Mononuclear cell (primary cell): ENCODE measurements around the gene TMEM167A. TPM values are rescaled to one million over a fixed set of nuclear protein-coding genes. Genes with fewer than 3 reads are reported as not detected.

Experiments
- H3K27me3 ChIP-seq: 2 replicates; pipeline ENCODE4 v1.6.0; 2011; ENCODE audit warnings: low read length, control low read depth; ENCODE audit not compliant: insufficient read depth
- H3K4me1 ChIP-seq: 2 replicates; pipeline ENCODE4 v1.5.1; 2011; ENCODE audit warnings: mild to moderate bottlenecking, low read length, control low read depth; ENCODE audit not compliant: insufficient read depth
- H3K4me3 ChIP-seq: 2 replicates; pipeline ENCODE4 v1.5.1; 2011; ENCODE audit warnings: mild to moderate bottlenecking, low read length, moderate library complexity
- H3K9me3 ChIP-seq: 2 replicates; pipeline ENCODE4 v1.5.1; 2011; ENCODE audit warnings: low read depth, mild to moderate bottlenecking, control low read depth, low read length
- total RNA-seq: library from RNA; depleted of rRNA; stranded (reverse); fragments of >200 nt; gene quantifications from one replicate; pipeline ENCODE4 v1.2.3, GENCODE V29; 2012

The TMEM167A gene
- total RNA-seq, 1 donor, result 71.7 TPM

DNA sequence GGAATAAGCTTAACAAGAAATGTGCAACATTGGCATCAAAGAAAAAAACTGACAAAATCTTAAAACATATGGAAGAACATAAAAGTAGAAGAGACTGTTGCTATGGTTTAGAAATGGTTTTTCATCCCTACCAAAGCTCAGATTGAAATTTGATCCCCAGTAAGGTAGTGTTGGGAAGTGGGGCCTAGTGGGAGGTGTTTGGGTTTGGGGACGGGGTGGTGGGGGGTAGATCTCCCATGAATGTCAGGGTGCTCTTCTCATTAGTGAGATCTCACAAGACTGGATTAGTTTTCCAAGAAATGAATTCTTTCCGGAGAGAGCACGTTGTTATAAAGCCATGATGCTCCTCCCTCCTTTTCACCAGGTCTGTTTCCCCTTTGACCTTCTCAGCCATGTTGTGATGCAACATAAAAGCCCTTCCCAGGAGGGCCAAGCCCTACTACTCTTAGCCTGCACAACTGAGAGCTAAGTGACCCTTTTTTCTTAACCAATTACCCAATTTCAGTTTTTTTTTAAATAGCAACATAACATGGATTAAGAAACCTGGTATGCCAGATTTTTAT is 10.6 kb downstream of the TMEM167A start:
- Histone ChIP-seq H3K4me1 (peaks cover 4% of the 10 kb centered on the region), H3K9me3 (no peaks in the 10 kb centered on the region), H3K4me3 (no peak overlapping the region), H3K27me3 (no peaks in the 10 kb centered on the region)

DNA sequence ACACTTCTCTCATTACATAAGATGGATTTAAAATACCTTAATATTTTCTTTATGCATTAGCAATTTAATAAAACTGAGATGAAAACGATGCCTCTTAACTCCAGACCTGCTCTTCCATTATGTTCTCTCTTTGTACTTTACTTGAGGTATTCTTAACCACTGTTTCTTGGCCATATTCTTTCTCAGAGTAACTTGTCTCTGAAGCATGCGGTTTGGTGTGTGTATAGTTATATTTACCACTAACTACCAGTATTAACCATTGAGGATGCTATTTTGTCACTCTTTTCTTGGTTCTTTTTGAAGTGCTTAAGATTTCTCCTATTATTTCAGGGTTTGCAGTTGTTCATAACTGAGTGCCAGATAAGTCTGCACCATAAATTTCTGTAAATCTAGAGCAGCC is 17.9 kb downstream of the TMEM167A start:
- Histone ChIP-seq H3K4me3 (no peak overlapping the region), H3K27me3 (no peaks in the 10 kb centered on the region), H3K9me3 (no peaks in the 10 kb centered on the region), H3K4me1 (no peaks in the 10 kb centered on the region)

DNA sequence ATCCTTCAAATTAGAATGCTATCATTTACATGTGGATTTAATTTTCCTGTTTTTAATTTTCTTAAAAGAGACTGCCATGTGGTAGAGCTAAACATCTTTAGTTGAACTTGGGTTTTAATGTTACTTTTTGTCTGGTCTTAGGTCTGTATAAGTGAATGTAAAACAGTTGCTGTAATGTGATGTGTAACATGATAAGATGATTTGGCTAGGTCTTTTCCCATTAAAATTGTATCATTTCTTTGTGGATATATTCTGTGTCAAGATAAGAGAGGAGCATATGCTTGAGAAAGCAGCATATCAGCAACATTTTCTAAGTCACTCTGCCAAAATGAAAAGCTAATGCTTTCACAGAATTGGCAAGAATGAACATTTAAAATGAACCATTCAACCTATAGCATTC is 18.5 kb downstream of the TMEM167A start:
- Histone ChIP-seq H3K4me1 (no peaks in the 10 kb centered on the region), H3K4me3 (no peak overlapping the region), H3K27me3 (no peaks in the 10 kb centered on the region), H3K9me3 (no peaks in the 10 kb centered on the region)

DNA sequence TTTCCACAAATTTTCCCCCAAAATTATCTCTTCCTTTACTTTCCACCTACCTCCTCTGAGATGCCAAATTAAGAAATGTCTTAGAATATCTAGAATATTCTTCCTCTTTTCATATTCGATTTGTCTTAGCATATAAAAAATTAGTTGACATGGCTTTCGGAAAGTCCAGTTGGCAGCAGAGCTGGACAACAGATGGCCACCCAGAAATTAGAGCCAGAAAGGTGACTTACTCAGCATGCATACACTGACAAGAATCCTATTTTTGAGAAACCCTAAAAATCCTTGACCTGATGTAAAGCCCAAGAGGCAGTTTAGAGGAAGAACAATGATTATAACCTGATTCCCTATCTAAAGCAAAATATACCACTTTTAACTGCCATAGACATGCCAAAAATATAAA is 22.0 kb downstream of the TMEM167A start:
- Histone ChIP-seq H3K4me1 (no peaks in the 10 kb centered on the region), H3K4me3 (no peak overlapping the region), H3K27me3 (no peaks in the 10 kb centered on the region), H3K9me3 (no peaks in the 10 kb centered on the region)

DNA sequence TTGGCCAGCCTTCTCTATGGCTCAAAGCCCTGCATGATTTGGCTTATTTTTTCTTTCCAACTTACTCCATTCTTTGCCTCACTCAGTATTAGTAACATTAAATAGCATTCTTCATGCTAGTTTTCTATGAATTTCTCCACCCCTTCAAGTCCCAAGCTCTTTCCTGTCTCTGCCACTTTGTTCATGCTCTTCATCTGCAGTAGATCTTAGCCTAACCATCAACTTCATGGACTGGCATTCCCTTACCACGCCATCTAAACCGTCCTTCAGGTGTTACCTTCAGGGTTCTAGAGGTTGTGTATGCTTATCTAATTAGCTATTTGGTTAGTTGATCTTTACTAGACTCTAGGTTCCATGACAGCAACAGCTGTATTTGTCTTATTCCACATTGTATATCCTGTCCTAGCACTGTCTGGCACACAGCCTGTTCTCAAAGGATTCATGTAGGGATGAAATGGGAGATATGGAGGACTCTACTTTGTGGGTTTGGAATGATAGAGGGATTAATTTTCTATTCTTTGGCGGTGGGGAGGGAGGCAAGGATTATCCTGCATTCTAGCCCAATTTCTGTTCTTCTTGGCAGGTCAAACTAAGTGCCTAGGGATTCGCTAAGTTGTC is 26.4 kb downstream of the TMEM167A start:
- no peaks in the 10 kb centered on the region for H3K27me3 ChIP-seq
- H3K4me3 ChIP-seq, result no peak overlapping the region
- no peaks in the 10 kb centered on the region for H3K9me3 ChIP-seq
- H3K4me1 ChIP-seq, result no peaks in the 10 kb centered on the region

DNA sequence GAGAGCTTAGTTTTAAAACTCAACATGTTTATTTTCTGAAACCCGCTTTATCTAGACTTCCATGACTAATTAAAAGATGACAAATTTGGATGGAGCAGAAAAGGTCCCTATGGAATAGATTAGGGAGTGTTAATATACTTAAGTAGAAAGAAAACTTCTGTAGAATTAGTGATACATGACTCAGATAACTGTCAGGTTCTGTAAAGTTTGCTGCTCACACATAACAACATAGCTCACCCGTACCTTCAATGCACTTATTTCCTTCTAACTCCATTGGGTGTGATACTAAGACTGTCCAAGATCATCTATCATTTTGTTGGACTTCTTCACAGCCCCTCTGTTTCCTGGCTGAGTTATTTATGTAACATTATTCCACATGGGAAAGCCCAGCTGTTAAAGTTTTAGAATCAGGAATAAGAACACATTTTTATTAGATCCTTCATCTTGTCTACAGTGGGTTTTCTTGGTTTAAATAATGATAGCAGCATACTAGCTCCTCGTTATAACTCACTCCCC is 27.8 kb downstream of the TMEM167A start:
- Histone ChIP-seq H3K4me3 (no peak overlapping the region), H3K9me3 (no peaks in the 10 kb centered on the region), H3K27me3 (no peaks in the 10 kb centered on the region), H3K4me1 (no peaks in the 10 kb centered on the region)

DNA sequence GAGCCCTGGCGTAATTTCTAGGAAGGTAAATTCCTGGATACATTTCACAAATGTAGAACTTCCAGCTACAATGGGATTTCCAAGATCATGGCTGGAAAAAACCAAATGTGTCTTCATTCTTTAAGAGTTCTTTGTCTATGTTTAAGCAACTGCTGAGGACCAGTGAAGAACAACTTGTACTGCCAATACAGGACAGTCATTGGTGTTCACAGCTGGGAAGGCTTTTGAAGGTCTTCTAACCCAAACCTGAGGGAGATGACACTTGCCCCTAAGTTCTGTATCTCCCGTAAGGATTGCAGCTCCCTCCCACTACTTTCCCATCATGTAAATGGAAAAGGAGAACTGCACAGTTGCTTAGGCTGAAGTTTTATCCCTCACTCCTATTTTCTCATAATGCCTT is 28.4 kb downstream of the TMEM167A start:
- no peaks in the 10 kb centered on the region for H3K9me3 ChIP-seq
- no peaks in the 10 kb centered on the region for H3K27me3 ChIP-seq
- H3K4me1 ChIP-seq, result no peaks in the 10 kb centered on the region
- H3K4me3 ChIP-seq, result no peak overlapping the region

DNA sequence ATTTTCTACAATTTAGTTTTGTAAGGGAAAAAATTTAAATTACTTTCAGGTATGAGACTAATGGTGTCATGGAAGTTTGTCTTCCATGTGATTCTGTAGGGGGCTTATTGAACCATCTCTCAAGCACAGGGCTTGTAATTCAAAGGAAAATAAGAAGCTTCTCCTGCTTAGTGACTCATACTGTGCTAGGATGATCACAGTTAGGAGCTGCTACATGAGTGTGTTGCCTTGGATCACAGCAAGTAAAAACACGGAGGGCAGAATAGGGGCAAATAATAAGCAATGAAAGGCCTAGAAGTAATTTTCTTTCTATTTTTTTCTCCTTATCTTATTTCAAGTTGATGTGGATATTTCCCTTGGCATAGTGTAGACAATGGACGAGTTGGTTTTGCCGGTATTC is 28.9 kb downstream of the TMEM167A start:
- Histone ChIP-seq H3K27me3 (no peaks in the 10 kb centered on the region), H3K4me1 (no peaks in the 10 kb centered on the region), H3K4me3 (no peak overlapping the region), H3K9me3 (no peaks in the 10 kb centered on the region)

DNA sequence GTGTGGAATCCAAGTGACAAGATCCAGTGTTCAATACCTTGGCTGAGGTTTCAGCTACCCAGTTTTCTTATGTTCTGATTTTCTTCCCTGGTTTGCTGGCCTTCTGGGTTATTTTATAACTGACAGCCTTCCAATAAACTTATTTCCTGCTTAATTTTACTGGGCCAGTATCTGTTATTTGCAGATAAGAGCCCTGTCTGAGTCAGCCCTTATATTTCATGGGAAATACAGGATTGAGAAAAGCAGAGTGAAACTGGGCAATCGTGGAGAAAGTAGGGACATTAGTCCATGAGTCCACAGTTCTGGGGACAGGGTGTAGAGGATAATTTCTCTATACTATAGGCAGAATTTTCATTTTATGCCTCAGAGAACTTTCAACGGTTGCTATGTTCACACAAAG is 32.3 kb downstream of the TMEM167A start:
- H3K9me3 ChIP-seq, result no peaks in the 10 kb centered on the region
- H3K4me1 ChIP-seq, result no peaks in the 10 kb centered on the region
- no peak overlapping the region for H3K4me3 ChIP-seq
- H3K27me3 ChIP-seq, result no peaks in the 10 kb centered on the region

DNA sequence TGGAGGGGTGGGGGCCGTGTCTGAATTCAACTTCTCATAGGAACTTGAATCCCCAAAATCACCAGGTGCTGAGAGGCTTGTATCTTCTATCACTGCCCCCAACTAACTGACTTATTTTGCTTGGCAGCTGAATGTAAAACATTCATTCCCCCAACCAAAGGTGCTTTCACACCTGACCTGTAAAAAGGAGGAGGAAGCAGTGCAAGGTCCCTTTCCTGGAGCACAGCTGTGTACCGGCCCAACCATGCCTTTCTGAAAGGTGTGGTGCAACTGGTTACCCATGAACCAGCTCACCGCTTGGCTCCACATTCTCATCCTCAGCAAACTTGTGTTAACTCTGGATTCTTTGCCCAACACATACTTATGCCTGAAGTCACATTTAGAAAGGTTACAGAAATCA is 34.7 kb downstream of the TMEM167A start:
- Histone ChIP-seq H3K4me3 (no peak overlapping the region), H3K9me3 (no peaks in the 10 kb centered on the region), H3K4me1 (no peaks in the 10 kb centered on the region), H3K27me3 (no peaks in the 10 kb centered on the region)

DNA sequence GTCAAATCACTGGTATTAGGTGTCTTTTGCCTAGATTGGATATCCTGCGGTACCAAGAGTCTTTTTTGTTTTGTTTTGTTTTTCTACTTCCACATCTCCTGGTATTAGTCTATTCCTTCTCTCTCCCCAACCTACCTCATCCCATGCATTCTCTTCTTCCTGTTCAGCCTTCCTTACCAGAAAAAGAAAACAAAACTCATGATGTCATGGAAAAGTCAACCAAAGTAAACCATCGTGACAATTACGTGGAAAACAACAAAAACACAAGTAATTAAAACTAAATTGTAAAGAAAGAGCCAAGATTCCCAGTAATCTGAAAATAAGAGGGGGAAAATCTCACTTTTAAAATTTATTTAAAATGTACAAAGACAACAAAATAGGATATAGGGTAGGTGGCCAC is 38.3 kb downstream of the TMEM167A start:
- Histone ChIP-seq H3K4me3 (no peak overlapping the region), H3K9me3 (no peaks in the 10 kb centered on the region), H3K4me1 (no peaks in the 10 kb centered on the region), H3K27me3 (no peaks in the 10 kb centered on the region)

DNA sequence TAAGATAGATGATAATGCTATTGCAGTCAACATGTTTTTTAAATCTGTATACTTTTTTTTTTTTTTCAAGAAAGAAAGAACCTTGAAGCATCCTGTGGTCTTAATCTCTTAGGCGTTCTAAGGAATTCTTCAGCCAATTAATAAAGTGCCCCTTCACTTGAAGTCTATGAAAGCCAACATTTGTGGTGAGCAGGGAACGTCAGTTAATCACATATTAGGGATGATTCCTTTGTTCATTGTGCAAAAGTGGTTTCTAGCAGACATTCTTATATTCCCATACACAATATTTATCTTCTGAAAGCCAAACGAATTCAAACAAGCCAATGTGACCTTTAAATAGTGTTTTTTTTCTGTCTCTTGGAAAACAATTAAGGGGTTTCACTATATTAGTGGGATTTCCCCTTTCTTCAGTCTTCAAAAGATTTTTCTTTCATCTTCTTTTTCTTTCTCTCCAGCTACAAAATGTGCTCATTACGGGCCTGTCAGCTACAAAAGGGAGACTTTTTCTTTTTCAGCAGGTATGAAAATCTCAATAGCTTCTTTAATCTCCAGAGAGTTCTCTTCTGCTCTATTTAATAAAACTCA is 40.1 kb downstream of the TMEM167A start:
- Histone ChIP-seq H3K4me1 (no peaks in the 10 kb centered on the region), H3K9me3 (no peaks in the 10 kb centered on the region), H3K27me3 (no peaks in the 10 kb centered on the region), H3K4me3 (no peak overlapping the region)

DNA sequence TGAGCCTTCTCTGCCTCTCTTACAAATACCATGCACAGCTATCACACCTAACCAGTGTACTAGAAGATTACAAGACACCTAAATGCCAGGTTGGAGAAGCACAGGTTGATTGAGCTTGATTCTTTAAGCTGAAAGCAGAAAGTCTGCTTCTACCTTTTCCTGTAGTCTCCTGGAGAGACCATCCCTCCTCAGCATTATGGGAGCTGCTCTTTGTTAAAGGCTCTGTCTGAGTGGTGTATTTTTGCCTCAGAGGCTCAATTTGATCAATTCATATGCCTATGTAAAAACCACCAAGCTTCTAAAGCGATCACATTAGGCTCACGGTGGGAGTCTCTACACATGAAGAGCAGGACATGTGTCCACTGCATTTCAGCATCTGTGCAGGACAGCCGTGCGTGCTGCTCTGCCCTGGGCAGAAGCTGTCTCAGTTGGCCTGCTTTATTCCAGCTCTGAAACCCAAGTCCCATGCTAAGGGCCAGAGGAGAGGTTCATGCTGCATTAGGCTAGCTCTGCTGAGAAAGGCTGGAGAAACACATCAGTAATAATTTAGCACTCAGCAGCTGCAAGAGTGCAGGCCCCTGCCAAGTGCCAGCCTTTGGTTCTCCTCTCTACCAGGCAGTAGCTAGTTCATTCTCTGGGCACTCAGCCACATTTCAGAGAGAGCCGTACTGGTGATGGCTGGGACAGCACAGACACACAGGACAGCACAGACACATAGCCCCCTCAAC is 41.7 kb downstream of the TMEM167A start:
- H3K9me3 ChIP-seq, result no peaks in the 10 kb centered on the region
- H3K27me3 ChIP-seq, result no peaks in the 10 kb centered on the region
- H3K4me1 ChIP-seq, result no peaks in the 10 kb centered on the region
- no peak overlapping the region for H3K4me3 ChIP-seq

DNA sequence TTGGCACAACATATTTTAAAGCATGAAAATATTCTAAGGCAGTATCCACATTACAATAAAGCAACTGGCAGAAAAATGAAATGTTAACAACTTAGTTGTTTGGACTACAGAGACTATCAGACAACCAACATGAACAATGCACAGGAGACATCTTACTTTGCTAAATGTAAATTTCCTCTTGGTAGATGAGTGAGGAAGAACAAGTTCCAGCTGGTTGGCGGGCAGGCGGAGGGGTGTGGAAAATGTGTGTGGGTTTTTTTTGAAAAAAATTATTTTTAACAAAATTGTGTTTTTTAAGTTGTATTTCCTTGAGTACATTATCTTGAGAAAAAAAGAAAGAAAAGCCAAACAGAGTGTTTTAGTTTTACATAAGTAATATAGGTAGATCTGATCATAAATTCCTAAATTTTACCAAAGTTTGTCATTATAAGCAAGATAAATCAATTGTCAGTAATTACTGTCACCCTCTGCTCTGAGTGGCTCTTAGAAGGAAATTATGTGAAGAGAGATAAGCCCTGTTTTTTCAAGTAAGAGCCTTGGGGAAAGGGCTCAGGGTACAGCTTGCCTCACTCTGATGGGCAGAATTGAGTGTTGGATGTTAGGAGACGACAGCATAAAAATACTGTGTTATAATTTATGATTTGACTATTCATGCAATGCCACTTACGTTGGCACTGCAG is 42.5 kb downstream of the TMEM167A start:
- no peak overlapping the region for H3K4me3 ChIP-seq
- H3K9me3 ChIP-seq, result no peaks in the 10 kb centered on the region
- no peaks in the 10 kb centered on the region for H3K27me3 ChIP-seq
- H3K4me1 ChIP-seq, result no peaks in the 10 kb centered on the region

DNA sequence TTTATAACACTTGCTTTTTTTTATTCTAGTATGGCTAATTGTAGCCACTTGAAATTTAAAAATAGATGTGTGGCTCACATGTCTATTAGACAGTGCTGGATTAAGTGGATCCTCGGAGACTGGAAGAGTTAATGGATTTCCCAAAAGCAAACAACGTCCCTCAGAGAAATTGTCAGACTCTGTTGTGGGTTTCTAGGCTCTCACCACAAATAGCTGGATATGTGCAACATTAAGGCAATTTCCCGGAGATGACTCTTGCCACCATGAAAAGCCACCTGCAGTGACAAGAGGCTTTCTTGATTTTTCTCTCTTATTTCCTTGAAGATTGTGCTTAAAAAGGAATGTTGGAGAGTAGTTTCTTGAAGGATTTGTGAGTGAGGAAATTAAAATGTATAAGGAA is 43.2 kb downstream of the TMEM167A start:
- Histone ChIP-seq H3K4me3 (no peak overlapping the region), H3K4me1 (no peaks in the 10 kb centered on the region), H3K27me3 (no peaks in the 10 kb centered on the region), H3K9me3 (no peaks in the 10 kb centered on the region)
